Endothelial cell of umbilical vein (primary cell): ENCODE measurements around the gene NEDD4L. TPM values are rescaled to one million over a fixed set of nuclear protein-coding genes. Genes with fewer than 3 reads are reported as not detected.

ENCODE experiments used
- BruUV-seq: library from RNA; stranded (reverse); fragments of 400-500 nt; replicated peaks from 2 replicates; lab custom pipeline; 2021; lab: Mats Ljungman, UMichigan
- CTCF ChIA-PET: fragments of 300-600, 350-600 bp; sonication (Branson Sonifier 250); formaldehyde crosslinking; loops from one replicate; lab custom pipeline; 2021; ENCODE audit warnings: antibody characterized with exemption, inconsistent platforms; lab: Charles Lee
- POLR2A ChIA-PET: fragments of 300-600, 350-600 bp; sonication (Branson Sonifier 250); formaldehyde crosslinking; loops from one replicate; lab custom pipeline; 2021; ENCODE audit warnings: antibody characterized with exemption, inconsistent platforms; lab: Charles Lee
- DNase-seq: peaks from one replicate; pipeline ENCODE4 v3.0.0-alpha.2; 2011; ENCODE audit warnings: low read depth, low spot score
- FAIRE-seq: peaks from 2 replicates; lab custom pipeline; 2011; peaks lifted over from hg19 to GRCh38; lab: Jason Lieb, UNC
- H2AFZ ChIP-seq: 2 replicates; pipeline ENCODE4 v1.6.0; 2012; ENCODE audit warnings: low read depth, low read length, control low read depth, inconsistent platforms
- H3K27ac ChIP-seq: 2 replicates; pipeline ENCODE4 v1.5.1; 2011; ENCODE audit warnings: low read depth, mild to moderate bottlenecking, control low read depth, low read length, moderate library complexity; ENCODE audit not compliant: insufficient read depth
- H3K27me3 ChIP-seq, 2 experiments: 2 replicates each; pipeline versions ENCODE4 v1.6.0 to v1.6.1; 2011; ENCODE audit warnings: low read length in 2 of 2, mixed read lengths in 1 of 2; ENCODE audit not compliant: control insufficient read depth in 2 of 2, insufficient read depth in 2 of 2
- H3K36me3 ChIP-seq, 2 experiments: 2 replicates in 1 of 2; 3 replicates in 1 of 2; pipeline ENCODE4 v1.5.1; 2011; ENCODE audit warnings: low read length in 2 of 2, mild to moderate bottlenecking in 1 of 2, moderate library complexity in 1 of 2; ENCODE audit not compliant: control insufficient read depth in 2 of 2, insufficient read depth in 2 of 2; ENCODE audit errors: extremely low read depth in 1 of 2
- H3K4me1 ChIP-seq: 3 replicates; pipeline ENCODE4 v1.5.1; 2011; ENCODE audit warnings: mild to moderate bottlenecking, low read length; ENCODE audit not compliant: control insufficient read depth, insufficient read depth; ENCODE audit errors: extremely low read depth
- H3K4me2 ChIP-seq: 2 replicates; pipeline ENCODE4 v1.6.1; 2011; ENCODE audit warnings: low read length, control low read depth, mixed read lengths; ENCODE audit not compliant: insufficient read depth
- H3K4me3 ChIP-seq, 3 experiments: fragments of 200-600 bp in 1 of 3; sonication (generic), shearing (Covaris generic) in 1 of 3; replicated peaks in 1 of 3; 2 replicates each; pipeline ENCODE4 v1.5.1; 2011 to 2016; ENCODE audit warnings: control low read depth in 3 of 3, low read length in 3 of 3, mild to moderate bottlenecking in 2 of 3, inconsistent platforms in 1 of 3, low read depth in 1 of 3, moderate library complexity in 1 of 3; ENCODE audit not compliant: insufficient read depth in 1 of 3
- H3K79me2 ChIP-seq: 2 replicates; pipeline ENCODE4 v1.6.0; 2012; ENCODE audit warnings: low read length, inconsistent platforms; ENCODE audit not compliant: control insufficient read depth, insufficient read depth
- H3K9ac ChIP-seq: replicated peaks from 2 replicates; pipeline ENCODE3; 2011; ENCODE audit warnings: low read length, control low read depth; ENCODE audit not compliant: insufficient read depth; ENCODE audit errors: extremely low read depth
- H3K9me1 ChIP-seq: replicated peaks from 3 replicates; pipeline ENCODE4 v1.6.0; 2011; ENCODE audit warnings: mild to moderate bottlenecking, low read length; ENCODE audit not compliant: control insufficient read depth, insufficient read depth; ENCODE audit errors: extremely low read depth
- H3K9me3 ChIP-seq: replicated peaks from 2 replicates; pipeline ENCODE4 v1.5.1; 2012; ENCODE audit warnings: low read length, inconsistent platforms; ENCODE audit not compliant: control insufficient read depth, insufficient read depth
- H4K20me1 ChIP-seq: replicated peaks from 2 replicates; pipeline ENCODE3; 2011; ENCODE audit warnings: mild to moderate bottlenecking, low read length; ENCODE audit not compliant: control insufficient read depth, insufficient read depth; ENCODE audit errors: extremely low read depth
- CTCF ChIP-seq, 2 donors: IDR thresholded peaks; 1 replicate in 1 of 2; 2 replicates in 1 of 2; pipeline ENCODE4 v1.5.1; 2011; ENCODE audit warnings: low read length in 2 of 2, mild to moderate bottlenecking in 2 of 2, moderate library complexity in 2 of 2, control low read depth in 1 of 2, inconsistent platforms in 1 of 2, low read depth in 1 of 2; ENCODE audit not compliant: insufficient read depth in 1 of 2; ENCODE audit errors: extremely low read depth in 1 of 2
- EZH2 ChIP-seq: IDR thresholded peaks from 2 replicates; pipeline ENCODE4 v1.6.1; 2012; ENCODE audit warnings: borderline replicate concordance, low read depth, mild to moderate bottlenecking, moderate library complexity, low read length, inconsistent platforms; ENCODE audit not compliant: severe bottlenecking
- FOS ChIP-seq: IDR thresholded peaks from 2 replicates; pipeline ENCODE4 v1.6.1; 2011; ENCODE audit warnings: mild to moderate bottlenecking, low read length, moderate library complexity, borderline replicate concordance; ENCODE audit not compliant: insufficient read depth
- GATA2 ChIP-seq: IDR thresholded peaks from 2 replicates; pipeline ENCODE4 v1.7.0; 2011; ENCODE audit warnings: low read depth, mild to moderate bottlenecking, moderate library complexity, mixed read lengths, low read length; ENCODE audit not compliant: insufficient read length, insufficient read depth
- JUN ChIP-seq: IDR thresholded peaks from 2 replicates; pipeline ENCODE4 v1.6.1; 2011; ENCODE audit warnings: borderline replicate concordance, low read depth; ENCODE audit not compliant: insufficient read length, insufficient read depth
- MAX ChIP-seq: IDR thresholded peaks from 2 replicates; pipeline ENCODE4 v1.6.1; 2011; ENCODE audit not compliant: insufficient read depth, insufficient read length
- MYC ChIP-seq: IDR thresholded peaks from one replicate; pipeline ENCODE4 v1.6.1; 2011; ENCODE audit warnings: mild to moderate bottlenecking, low read depth, low read length
- POLR2A ChIP-seq: IDR thresholded peaks from 2 replicates; pipeline ENCODE4 v1.6.1; 2012; ENCODE audit warnings: low read depth, mild to moderate bottlenecking, control low read depth, low read length
- POLR2AphosphoS5 ChIP-seq: IDR thresholded peaks from 2 replicates; pipeline ENCODE4 v1.6.1; 2012; ENCODE audit warnings: low read depth, mild to moderate bottlenecking, control low read depth, low read length, moderate library complexity; ENCODE audit not compliant: insufficient read depth
- dilution Hi-C: fragments of 300-500 bp; cut with MboI; formaldehyde crosslinking; loops from one replicate; pipeline ENCODE4 v1.15.0; 2019; ENCODE audit warnings: low sequenced_read_pairs; ENCODE audit not compliant: extremely low pct_ligation_motif_present
- intact Hi-C: fragments of 100-400 bp; cut with micrococcal nuclease; formaldehyde crosslinking; loops from one replicate; pipeline ENCODE4 v1.10.0; 2022
- polyA plus RNA-seq, 4 experiments: library from polyadenylated mRNA; depleted of rRNA in 3 of 4; stranded (reverse) in 3 of 4; unstranded in 1 of 4; fragments of >200 nt; gene quantifications; 2 replicates each; pipeline versions ENCODE4 v1.2.1 to v1.2.3, GENCODE V29; 2011 to 2012; ENCODE audit warnings: missing spikeins in 1 of 4
- total RNA-seq: library from RNA; stranded (reverse); gene quantifications from 2 replicates; pipeline ENCODE4 v1.2.3, GENCODE V29; 2021

The NEDD4L gene
- total and polyA plus RNA-seq, 2 donors (not counting 3 experiments of a cell fraction or from before 2014, with no cell fraction given), result 20.5 to 78.9 TPM

- Histone ChIP-seq H3K9me3 (no peaks in the 10 kb centered on the region), H3K9me1 (no peaks in the 10 kb centered on the region), H3K4me1 (peaks cover 23% of the 10 kb centered on the region), H3K27ac (no peak overlapping the region), H3K9ac (no peak overlapping the region), H3K4me3 (no peak overlapping the region), H3K36me3 (no peaks in the 10 kb centered on the region), H3K4me2 (no peak overlapping the region), H3K79me2 (no peaks in the 10 kb centered on the region), H2AFZ (no peak overlapping the region), H4K20me1 (no peaks in the 10 kb centered on the region), H3K27me3 (no peaks in the 10 kb centered on the region)
- POLR2A ChIA-PET, result no interaction called here
- dilution Hi-C loops, result no loop called here
- FAIRE-seq (no peak), DNase-seq (no peak)
- intact Hi-C loops, result no loop called here
- no TSS peak for BruUV-seq
- TF ChIP-seq POLR2AphosphoS5 (no peak), FOS (no peak), MAX (no peak), EZH2 (no peak), JUN (no peak), CTCF (IDR thresholded peaks at IDR 0.05; ENCODE audit: extremely low read depth in 1 of 2, insufficient read depth in 1 of 2, low read depth in 1 of 2, low read length in 2 of 2) (no peak), MYC (no peak), POLR2A (no peak), GATA2 (no peak)
- CTCF ChIA-PET, result no interaction called here
Observed at GRCh38 chr18:58188996-58189395, 145.0 kb downstream of the NEDD4L start.
